ENCODE data around the gene PRPH2. TPM values are rescaled to one million over a fixed set of nuclear protein-coding genes. Genes with fewer than 3 reads are reported as not detected.
"Not testable (repeated sequence)": the region's sequence is repeated elsewhere in the genome, so short reads cannot be mapped to it uniquely, and the experiment has no call there.

Gene PRPH2
- total RNA-seq, 2 donors from 2014 or later: 0.27 to 3.3 TPM

DNA sequence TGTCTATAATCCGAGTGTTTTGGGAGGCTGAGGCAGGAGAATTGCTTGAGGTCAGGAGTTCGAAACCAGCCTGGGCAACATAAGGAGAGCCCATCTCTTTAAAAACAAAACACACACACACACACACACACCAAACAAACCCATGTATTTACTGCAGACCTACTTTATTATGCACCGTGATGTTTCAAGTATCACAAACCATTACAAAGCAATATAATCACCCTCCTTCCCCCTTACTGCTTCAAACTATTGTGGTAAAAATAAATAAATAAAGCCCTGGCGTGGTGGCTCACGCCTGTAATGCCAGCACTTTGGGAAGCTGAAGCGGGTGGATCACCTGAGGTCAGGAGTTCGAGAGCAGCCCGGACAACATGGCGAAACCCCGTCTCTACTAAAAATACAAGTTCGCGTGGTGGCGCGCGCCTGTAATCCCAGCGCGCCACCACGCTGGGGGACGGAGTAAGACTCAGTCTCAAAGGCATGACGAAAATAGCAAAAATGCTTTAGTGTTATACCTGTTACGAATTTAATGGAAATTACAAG is 22.0 kb upstream of the PRPH2 start:
- 55% methylated on average over 21 of the region's 21 CpGs for WGBS
- TF ChIP-seq POLR2AphosphoS5 (IDR thresholded peaks at IDR 0.05) (no peak), POLR2A (IDR thresholded peaks at IDR 0.05) (no peak)
- TF ChIP-seq, protein P1, sequence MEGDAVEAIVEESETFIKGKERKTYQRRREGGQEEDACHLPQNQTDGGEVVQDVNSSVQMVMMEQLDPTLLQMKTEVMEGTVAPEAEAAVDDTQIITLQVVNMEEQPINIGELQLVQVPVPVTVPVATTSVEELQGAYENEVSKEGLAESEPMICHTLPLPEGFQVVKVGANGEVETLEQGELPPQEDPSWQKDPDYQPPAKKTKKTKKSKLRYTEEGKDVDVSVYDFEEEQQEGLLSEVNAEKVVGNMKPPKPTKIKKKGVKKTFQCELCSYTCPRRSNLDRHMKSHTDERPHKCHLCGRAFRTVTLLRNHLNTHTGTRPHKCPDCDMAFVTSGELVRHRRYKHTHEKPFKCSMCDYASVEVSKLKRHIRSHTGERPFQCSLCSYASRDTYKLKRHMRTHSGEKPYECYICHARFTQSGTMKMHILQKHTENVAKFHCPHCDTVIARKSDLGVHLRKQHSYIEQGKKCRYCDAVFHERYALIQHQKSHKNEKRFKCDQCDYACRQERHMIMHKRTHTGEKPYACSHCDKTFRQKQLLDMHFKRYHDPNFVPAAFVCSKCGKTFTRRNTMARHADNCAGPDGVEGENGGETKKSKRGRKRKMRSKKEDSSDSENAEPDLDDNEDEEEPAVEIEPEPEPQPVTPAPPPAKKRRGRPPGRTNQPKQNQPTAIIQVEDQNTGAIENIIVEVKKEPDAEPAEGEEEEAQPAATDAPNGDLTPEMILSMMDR (IDR thresholded peaks at IDR 0.05): no peak
- DNase-seq (ENCODE audit: low spot score): no peak

DNA sequence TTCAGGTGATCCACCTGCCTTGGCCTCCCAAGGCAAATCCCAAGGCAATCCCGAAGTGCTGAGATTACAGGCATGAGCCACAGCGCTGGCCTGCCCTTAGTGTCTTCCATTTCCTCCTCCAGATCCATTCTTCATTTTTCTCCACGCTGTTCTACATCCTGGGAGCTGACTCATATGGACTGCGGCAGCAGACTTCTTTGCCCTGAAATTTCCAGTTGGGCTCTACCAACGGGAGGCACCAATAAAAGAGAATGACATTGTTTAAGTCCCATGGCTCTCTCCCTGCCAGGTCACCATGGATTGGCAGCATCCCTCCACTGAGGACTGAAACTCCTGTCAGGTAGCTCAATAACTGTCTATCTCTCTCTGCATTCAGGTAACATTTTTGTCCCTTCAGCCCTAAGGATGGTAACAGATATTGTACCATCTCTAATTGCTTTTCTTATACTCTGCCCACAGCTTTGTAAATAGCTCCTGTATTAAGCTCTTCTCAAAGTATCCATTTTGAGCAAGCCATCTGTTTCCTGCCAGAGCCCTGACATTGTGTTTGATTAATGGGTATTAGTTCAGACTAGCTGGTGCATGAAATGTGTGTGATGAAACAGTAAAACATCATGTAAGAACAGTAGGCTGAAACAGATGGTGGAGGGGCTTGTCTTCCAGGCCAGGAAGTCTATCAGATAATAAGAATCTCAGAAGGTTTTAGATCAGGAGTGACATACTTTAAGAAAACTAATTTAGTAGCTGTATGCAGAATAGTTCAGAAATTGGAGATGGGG is 19.9 kb upstream of the PRPH2 start:
- no peaks in the 10 kb centered on the region for H3K27me3 ChIP-seq (replicated peaks; ENCODE audit: insufficient read depth)
- TF ChIP-seq POLR2A (IDR thresholded peaks at IDR 0.05): no peak
- TF ChIP-seq POLR2AphosphoS5 (IDR thresholded peaks at IDR 0.05): no peak
- TF ChIP-seq, protein P1 (IDR thresholded peaks at IDR 0.05): no peak
- no peak overlapping the region for H3K4me3 ChIP-seq
- intact Hi-C loops (cut with DNase I): loop anchor here (10.0 kb wide), 1 partner anchor 82 kb away; no protein-coding TSS in a partner anchor
- no peak overlapping the region for H3K27ac ChIP-seq
- no peaks in the 10 kb centered on the region for H3K4me1 ChIP-seq (replicated peaks)
- DNase-seq (ENCODE audit: low spot score): no peak
- WGBS: 59% methylated on average over 5 of the region's 5 CpGs
- H3K9me3 ChIP-seq: no peaks in the 10 kb centered on the region
- no peaks in the 10 kb centered on the region for H3K36me3 ChIP-seq

More for the DNA sequence above, 22.0 kb upstream of the PRPH2 start:
- Histone ChIP-seq H3K27ac (peak overlapping the region in 1 of 2 donors; percentile 73), H3K4me1 (replicated peaks) (peaks cover 8% of the 10 kb centered on the region), H3K4me3 (peak overlapping the region; percentile 51 to 81), H3K9me3 (no peaks in the 10 kb centered on the region), H3K36me3 (no peaks in the 10 kb centered on the region), H3K27me3 (replicated peaks; ENCODE audit: insufficient read depth) (no peaks in the 10 kb centered on the region)
- intact Hi-C loops (cut with DNase I): loop anchor here (10.0 kb wide), 1 partner anchor 80 kb away; no protein-coding TSS in a partner anchor

DNA sequence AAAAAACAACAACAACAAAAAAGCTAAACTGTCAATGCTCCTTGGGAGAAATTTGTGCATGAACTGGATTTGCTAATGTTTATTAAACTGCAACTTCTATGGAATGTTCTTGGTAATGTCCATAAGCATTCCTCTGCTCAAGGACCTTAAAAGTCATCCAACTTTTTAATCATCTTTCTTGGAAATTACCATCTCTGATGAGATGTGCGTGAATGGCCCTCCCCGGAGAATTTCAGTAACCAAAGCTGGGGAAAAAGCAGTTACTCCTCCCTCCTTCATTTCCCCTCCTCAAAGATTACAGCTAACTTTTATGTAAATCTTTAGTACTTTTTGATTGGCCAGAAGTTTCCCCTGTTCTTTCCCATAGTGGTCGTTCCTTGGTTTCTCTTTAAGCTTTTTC is 18.3 kb upstream of the PRPH2 start:
- no peak overlapping the region for H3K4me3 ChIP-seq
- H3K27me3 ChIP-seq (replicated peaks; ENCODE audit: insufficient read depth): no peaks in the 10 kb centered on the region
- H3K9me3 ChIP-seq: no peaks in the 10 kb centered on the region
- intact Hi-C loops (cut with DNase I): loop anchor here (10.0 kb wide), 1 partner anchor 84 kb away; no protein-coding TSS in a partner anchor
- no peak for DNase-seq (ENCODE audit: low spot score)
- H3K36me3 ChIP-seq: no peaks in the 10 kb centered on the region
- 78% methylated on average over 3 of the region's 3 CpGs for WGBS
- H3K27ac ChIP-seq: no peak overlapping the region
- H3K4me1 ChIP-seq (replicated peaks): no peaks in the 10 kb centered on the region
- no peak for TF ChIP-seq POLR2AphosphoS5 (IDR thresholded peaks at IDR 0.05)
- TF ChIP-seq, protein P1 (IDR thresholded peaks at IDR 0.05): no peak
- TF ChIP-seq POLR2A (IDR thresholded peaks at IDR 0.05): no peak

DNA sequence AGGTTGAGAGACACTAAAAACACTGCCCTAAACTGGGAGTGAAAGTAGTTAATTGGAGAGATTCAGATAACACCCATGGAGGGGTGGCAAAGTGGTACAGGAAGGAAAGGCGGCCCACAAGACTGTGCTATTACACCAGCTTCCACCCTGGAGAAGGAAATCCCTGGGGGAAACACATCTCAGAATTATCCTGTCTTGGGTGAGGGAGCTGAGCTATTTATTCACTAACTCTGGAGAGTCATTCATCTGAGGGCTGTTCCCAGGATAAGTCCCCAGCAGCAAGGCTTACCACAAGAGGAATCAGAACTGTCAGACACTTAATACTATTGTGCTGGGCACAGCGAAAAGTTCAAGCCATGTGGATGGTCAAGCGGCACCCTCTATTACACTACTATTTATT is 13.6 kb upstream of the PRPH2 start:
- Histone ChIP-seq H3K36me3 (no peaks in the 10 kb centered on the region), H3K27ac (no peak overlapping the region), H3K4me3 (no peak overlapping the region), H3K27me3 (replicated peaks; ENCODE audit: insufficient read depth) (no peaks in the 10 kb centered on the region), H3K4me1 (replicated peaks) (no peaks in the 10 kb centered on the region), H3K9me3 (no peaks in the 10 kb centered on the region)
- DNase-seq (ENCODE audit: low spot score): no peak
- intact Hi-C loops (cut with DNase I): no loop called here
- 93% methylated on average over 3 of the region's 3 CpGs for WGBS
- TF ChIP-seq POLR2A (IDR thresholded peaks at IDR 0.05) (no peak), POLR2AphosphoS5 (IDR thresholded peaks at IDR 0.05) (no peak)
- TF ChIP-seq, protein P1 (IDR thresholded peaks at IDR 0.05): no peak

DNA sequence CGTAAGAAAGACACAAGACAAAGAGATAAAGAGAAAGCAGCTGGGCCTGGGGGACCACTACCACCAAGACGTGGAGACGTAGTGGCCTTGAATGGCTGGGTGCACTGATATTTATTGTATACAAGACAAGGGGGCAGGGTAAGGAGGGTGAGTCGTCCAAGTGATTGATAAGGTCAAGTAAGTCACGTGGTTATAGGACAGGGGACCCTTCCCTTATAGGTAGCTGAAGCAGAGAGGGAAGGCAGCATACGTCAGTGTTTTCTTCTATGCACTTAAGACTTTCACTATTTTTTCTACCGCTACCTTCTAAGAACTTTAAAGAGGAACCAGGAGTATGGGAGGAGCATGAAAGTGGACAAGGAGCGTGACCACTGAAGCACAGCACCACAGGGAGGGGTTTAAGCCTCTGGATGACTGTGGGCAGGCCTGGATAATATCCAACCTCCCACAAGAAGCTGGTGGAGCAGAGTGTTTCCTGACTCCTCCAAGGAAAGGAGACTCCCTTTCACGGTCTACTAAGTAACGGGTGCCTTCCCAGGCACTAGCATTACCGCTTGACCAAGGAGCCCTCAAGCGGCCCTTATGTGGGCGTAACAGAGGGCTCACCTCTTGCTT is 11.6 kb upstream of the PRPH2 start:
- H3K27me3 ChIP-seq (replicated peaks; ENCODE audit: insufficient read depth); H3K36me3 ChIP-seq; intact Hi-C loops (cut with DNase I); DNase-seq (ENCODE audit: low spot score); H3K9me3 ChIP-seq; H3K4me3 ChIP-seq; H3K27ac ChIP-seq; H3K4me1 ChIP-seq (replicated peaks): not testable (repeated sequence)
- WGBS: 77% methylated on average over 13 of the region's 13 CpGs
